ENCODE measurements around the gene MAD1L1. TPM values are rescaled to one million over a fixed set of nuclear protein-coding genes. Genes with fewer than 3 reads are reported as not detected.
"Not testable (repeated sequence)": the region's sequence is repeated elsewhere in the genome, so short reads cannot be mapped to it uniquely, and the experiment has no call there.

MAD1L1 gene
- total and polyA plus RNA-seq, 3 donors from 2014 or later: 63.1 to 149 (median 94.6) TPM

- 91 to 94% methylated on average over 11 of the region's 11 CpGs for WGBS, 2 donors
- H3K27ac ChIP-seq: no peak overlapping the region
- H3K4me3 ChIP-seq: no peak overlapping the region
- H3K27me3 ChIP-seq: no peaks in the 10 kb centered on the region
- no peaks in the 10 kb centered on the region for H3K9me3 ChIP-seq
- no peaks in the 10 kb centered on the region for H3K4me1 ChIP-seq
- no peak for DNase-seq
- intact Hi-C loops (cut with DNase I; ENCODE audit: low total_unique reads): no loop called here
- no peaks in the 10 kb centered on the region for H3K36me3 ChIP-seq (ENCODE audit: low read depth, missing control alignments)
- TF ChIP-seq POLR2A (IDR thresholded peaks at IDR 0.05) (no peak), CTCF (IDR thresholded peaks at IDR 0.05) (no peak)
Measured at GRCh38 chr7:2060701-2061100, 172.0 kb downstream of the MAD1L1 start.

GRCh38 chr7:2059964-2060700 is 172.6 kb downstream of the MAD1L1 start:
- Histone ChIP-seq H3K36me3 (ENCODE audit: low read depth, missing control alignments) (no peaks in the 10 kb centered on the region), H3K27ac (no peak overlapping the region), H3K9me3 (no peaks in the 10 kb centered on the region), H3K4me3 (no peak overlapping the region), H3K4me1 (no peaks in the 10 kb centered on the region), H3K27me3 (no peaks in the 10 kb centered on the region)
- intact Hi-C loops (cut with DNase I; ENCODE audit: low total_unique reads): no loop called here
- no peak for DNase-seq
- WGBS, 2 donors: 95 to 96% methylated on average over 66 of the region's 66 CpGs
- TF ChIP-seq CTCF (IDR thresholded peaks at IDR 0.05) (no peak), POLR2A (IDR thresholded peaks at IDR 0.05) (no peak)

GRCh38 chr7:2058246-2058645 is 174.5 kb downstream of the MAD1L1 start:
- WGBS, 2 donors: 49 to 70% methylated on average over 7 to 13 of the region's 13 CpGs
- H3K27me3 ChIP-seq; intact Hi-C loops (cut with DNase I; ENCODE audit: low total_unique reads); H3K27ac ChIP-seq; H3K4me1 ChIP-seq; H3K9me3 ChIP-seq; DNase-seq; H3K36me3 ChIP-seq (ENCODE audit: low read depth, missing control alignments); H3K4me3 ChIP-seq: not testable (repeated sequence)

GRCh38 chr7:2055956-2056355 is 176.8 kb downstream of the MAD1L1 start:
- 91 to 96% methylated on average over 11 of the region's 11 CpGs for WGBS, 2 donors
- Histone ChIP-seq H3K27me3 (no peaks in the 10 kb centered on the region), H3K4me3 (no peak overlapping the region), H3K27ac (no peak overlapping the region), H3K9me3 (no peaks in the 10 kb centered on the region), H3K4me1 (no peaks in the 10 kb centered on the region), H3K36me3 (ENCODE audit: low read depth, missing control alignments) (no peaks in the 10 kb centered on the region)
- intact Hi-C loops (cut with DNase I; ENCODE audit: low total_unique reads): no loop called here
- no peak for TF ChIP-seq POLR2A (IDR thresholded peaks at IDR 0.05)
- no peak for TF ChIP-seq CTCF (IDR thresholded peaks at IDR 0.05)
- no peak for DNase-seq

- intact Hi-C loops (cut with DNase I; ENCODE audit: low total_unique reads): no loop called here
- WGBS, 2 donors: 96 to 97% methylated on average over 17 of the region's 17 CpGs
- Histone ChIP-seq H3K36me3 (ENCODE audit: low read depth, missing control alignments) (no peaks in the 10 kb centered on the region), H3K4me3 (no peak overlapping the region), H3K4me1 (no peaks in the 10 kb centered on the region), H3K27ac (no peak overlapping the region), H3K27me3 (no peaks in the 10 kb centered on the region), H3K9me3 (no peaks in the 10 kb centered on the region)
- DNase-seq: no peak
- no peak for TF ChIP-seq CTCF (IDR thresholded peaks at IDR 0.05)
- TF ChIP-seq POLR2A (IDR thresholded peaks at IDR 0.05): no peak
Measured at GRCh38 chr7:2054927-2055326, 177.8 kb downstream of the MAD1L1 start.
